Measurements from ENCODE around the gene PWWP2B.

- TF ChIP-seq POLR2AphosphoS5 (IDR thresholded peaks at IDR 0.05; ENCODE audit: low read depth, low read length) (no peak), TAF1 (IDR thresholded peaks at IDR 0.05; ENCODE audit: low read depth, low read length) (no peak), POLR2A (IDR thresholded peaks at IDR 0.05; ENCODE audit: low read depth, low read length) (no peak), SPI1 (IDR thresholded peaks at IDR 0.05; ENCODE audit: low read depth, low read length) (no peak), PAX5 (IDR thresholded peaks at IDR 0.05; ENCODE audit: insufficient read depth, low read length, severe bottlenecking) (no peak), POU2F2 (IDR thresholded peaks at IDR 0.05; ENCODE audit: low read depth, low read length) (no peak)
Measured at GRCh38 chr10:132374176-132374575, 22.8 kb upstream of the PWWP2B start.

All from GM12891 (cell line).